A549 (cell line): Measurements from ENCODE around the gene SLC22A23. TPM values are rescaled to one million over a fixed set of nuclear protein-coding genes. Genes with fewer than 3 reads are reported as not detected.

Experiments
- ATAC-seq, 2 experiments: fragments of 200-7000 bp in 1 of 2; fragments of >200 bp in 1 of 2; cut with Nextera tagmentation in 1 of 2; cut with Tn5 transposase in 1 of 2; 3 replicates each; pipeline versions ENCODE4 v1.8.0 to v1.9.1; 2018 to 2020; ENCODE audit warnings: mild to moderate bottlenecking in 1 of 2, moderate library complexity in 1 of 2
- CTCF ChIA-PET: fragments of 300-600 bp; sonication (Branson Sonifier 250); formaldehyde crosslinking; extraction: SDS; loops from one replicate; lab custom pipeline; 2021; ENCODE audit warnings: antibody characterized with exemption, inconsistent platforms; lab: Yijun Ruan, JAX
- POLR2A ChIA-PET: fragments of 350-600 bp; formaldehyde crosslinking; extraction: SDS; loops from one replicate; lab custom pipeline; 2021; ENCODE audit warnings: antibody characterized with exemption, inconsistent platforms; lab: Yijun Ruan, JAX
- DNase-seq, 2 experiments: peaks; one replicate each; pipeline versions ENCODE4 v3.0.0 to v3.0.0-alpha.2; 2011 to 2016; ENCODE audit warnings: low read depth in 1 of 2, low spot score in 1 of 2
- FAIRE-seq: peaks from 2 replicates; lab custom pipeline; 2011; peaks lifted over from hg19 to GRCh38; lab: Jason Lieb, UNC
- H3K27ac ChIP-seq, 2 experiments: fragments of >200 bp; sonication (Bioruptor Twin); formaldehyde crosslinking; 3 replicates each; pipeline ENCODE4 v1.5.1; 2016 to 2017
- H3K4me1 ChIP-seq: fragments of >200 bp; sonication (Bioruptor Twin); formaldehyde crosslinking; 3 replicates; pipeline ENCODE4 v1.6.1; 2016
- H3K4me2 ChIP-seq: fragments of >200 bp; sonication (Bioruptor Twin); formaldehyde crosslinking; 3 replicates; pipeline ENCODE4 v1.6.1; 2016
- H3K4me3 ChIP-seq: fragments of >200 bp; sonication (Bioruptor Twin); formaldehyde crosslinking; 3 replicates; pipeline ENCODE4 v1.5.1; 2016
- H3K9me3 ChIP-seq: fragments of >200 bp; sonication (Bioruptor Twin); formaldehyde crosslinking; 3 replicates; pipeline ENCODE4 v1.6.1; 2016
- CBX2 ChIP-seq: fragments of 200-600 bp; sonication (generic); IDR thresholded peaks from 2 replicates; pipeline ENCODE4 v1.6.1; 2016; ENCODE audit warnings: low read depth, mild to moderate bottlenecking, borderline replicate concordance
- CHD2 ChIP-seq: fragments of 150-350 bp; IDR thresholded peaks from 2 replicates; pipeline ENCODE4 v1.6.1; 2014; ENCODE audit warnings: low read length; ENCODE audit not compliant: partially characterized antibody
- CHD4 ChIP-seq: fragments of 200-600 bp; sonication (generic); IDR thresholded peaks from 2 replicates; pipeline ENCODE4 v1.6.1; 2016; ENCODE audit warnings: antibody characterized with exemption, mild to moderate bottlenecking, borderline replicate concordance
- ESRRA ChIP-seq: fragments of 150-350 bp; IDR thresholded peaks from 2 replicates; pipeline ENCODE4 v1.6.1; 2014; ENCODE audit warnings: mild to moderate bottlenecking, low read length, borderline replicate concordance
- FOSB ChIP-seq: fragments of 250-450 bp; sonication (Bioruptor Pico); IDR thresholded peaks from 2 replicates; pipeline ENCODE4 v1.5.0; 2020; ENCODE audit warnings: mild to moderate bottlenecking, moderate library complexity
- FOSL2 ChIP-seq, 2 experiments: fragments of 450-650 bp in 1 of 2; fragments of >200 bp in 1 of 2; sonication (Bioruptor Twin) in 1 of 2; formaldehyde crosslinking; IDR thresholded peaks; 2 replicates each; pipeline versions ENCODE4 v1.5.0 to v1.6.1; 2016 to 2020; ENCODE audit warnings: mild to moderate bottlenecking in 1 of 2, moderate library complexity in 1 of 2
- KDM1A ChIP-seq: fragments of 200-600 bp; sonication (generic); IDR thresholded peaks from 2 replicates; pipeline ENCODE4 v1.6.1; 2016; ENCODE audit warnings: low read depth, mild to moderate bottlenecking
- KDM5A ChIP-seq: fragments of 200-600 bp; sonication (generic); IDR thresholded peaks from 2 replicates; pipeline ENCODE4 v1.6.1; 2016; ENCODE audit warnings: antibody characterized with exemption, mild to moderate bottlenecking
- MAZ ChIP-seq: fragments of 150-350 bp; IDR thresholded peaks from 2 replicates; pipeline ENCODE4 v1.6.1; 2014; ENCODE audit warnings: antibody characterized with exemption, low read depth, low read length, borderline replicate concordance
- NR3C1 ChIP-seq: fragments of >200 bp; sonication (Bioruptor Twin); formaldehyde crosslinking; IDR thresholded peaks from 3 replicates; pipeline ENCODE4 v1.6.1; 2017
- POLR2AphosphoS2 ChIP-seq: conservative IDR thresholded peaks from 2 replicates; pipeline ENCODE4 v1.6.1; 2012; ENCODE audit warnings: low read length, improper control_type of control experiment, inconsistent platforms
- REST ChIP-seq: fragments of 200-600 bp; sonication (generic); IDR thresholded peaks from 2 replicates; pipeline ENCODE4 v1.6.1; 2016; ENCODE audit warnings: antibody characterized with exemption, mild to moderate bottlenecking, moderate library complexity
- SMC3 ChIP-seq: fragments of >200 bp; sonication (Bioruptor Twin); formaldehyde crosslinking; IDR thresholded peaks from 3 replicates; pipeline ENCODE4 v1.6.1; 2018; ENCODE audit warnings: inconsistent platforms
- TFCP2L1 ChIP-seq: fragments of 250-450 bp; sonication (Bioruptor Pico); IDR thresholded peaks from 2 replicates; pipeline ENCODE4 v1.5.0; 2021; ENCODE audit warnings: mild to moderate bottlenecking
- WGBS: methylation state at CpG from one replicate; pipeline ENCODE4 v1.1.6; 2017; ENCODE audit errors: missing lambda C conversion rate; 5-methylcytosine and 5-hydroxymethylcytosine counted together
- polyA plus RNA-seq, 4 experiments: library from polyadenylated mRNA; depleted of rRNA in 3 of 4; stranded (reverse); fragments of >200 nt; fragmentation: RNase III in 1 of 4; extraction: RNeasy Plus Mini Kit Qiagen cat#74134 plus additional on column Dnase treatment in 1 of 4; gene quantifications; 2 replicates in 3 of 4; 3 replicates in 1 of 4; pipeline ENCODE4 v1.2.3, GENCODE V29; 2011 to 2017

SLC22A23 gene
- polyA plus RNA-seq, 2 of the 4 experiments (the other 2 are of a cell fraction), result 4.4 to 6.2 TPM

DNA sequence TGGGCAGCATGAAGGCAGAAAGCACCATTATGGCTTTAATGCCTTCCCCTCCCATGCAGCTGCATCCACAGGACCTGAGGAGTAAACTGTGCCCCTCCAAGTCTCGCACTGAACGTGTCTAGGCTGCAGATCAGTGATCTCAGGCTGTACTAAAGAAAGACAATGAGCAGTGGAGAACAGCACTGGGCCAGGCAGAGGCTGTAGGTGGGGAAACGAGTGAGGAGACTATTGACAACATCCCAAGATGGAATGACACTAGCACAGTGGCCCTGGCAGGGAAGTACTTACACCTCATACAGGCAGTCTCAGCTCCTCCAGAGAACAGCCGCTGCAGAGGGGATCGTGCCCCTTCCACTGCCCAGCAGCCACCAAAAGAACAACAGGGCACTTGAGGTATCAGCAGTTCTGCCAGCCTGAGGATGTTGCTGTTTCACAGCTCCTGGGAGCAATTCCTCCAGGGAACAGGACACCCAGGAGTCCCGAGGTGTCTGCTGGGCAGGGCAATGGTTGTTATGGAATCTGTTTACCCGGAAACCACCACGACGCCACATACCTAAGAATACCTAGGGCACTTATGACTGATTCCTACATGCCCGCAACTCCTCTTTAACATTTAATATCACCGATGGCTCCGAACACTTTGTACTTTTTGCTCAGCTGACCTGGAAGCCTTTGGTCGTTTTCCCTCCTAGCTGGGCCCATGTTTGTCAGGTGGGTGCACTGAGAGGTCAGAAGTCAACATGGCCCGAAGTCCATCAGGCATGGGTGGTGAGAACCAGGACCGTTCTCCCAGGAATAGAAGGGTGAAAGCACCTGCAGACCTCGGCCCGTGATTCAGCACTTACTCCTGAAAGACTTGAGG lies 79.1 kb downstream of the SLC22A23 start:
- Histone ChIP-seq H3K4me2 (no peak overlapping the region), H3K27ac (0 out of 6 replicates have a peak overlapping the region, but pooled peaks of 1 of the 2 experiments have one; percentile 12), H3K9me3 (no peaks in the 10 kb centered on the region), H3K4me3 (no peak overlapping the region), H3K4me1 (peaks cover 47% of the 10 kb centered on the region)
- ChIA-PET POLR2A (no interaction called here), CTCF (interaction anchor here (1.7 kb wide), 1 partner anchor 355 kb away, joined by 4 read pairs; no protein-coding TSS in a partner anchor)
- no peak for DNase-seq
- TF ChIP-seq KDM5A, result no peak
- FAIRE-seq, result no peak
- ATAC-seq, result no peak; a peak in 1 of 6 replicates
- 79% methylated on average over 17 of the region's 17 CpGs for WGBS

GRCh38 chr6:3376893-3377535 lies 79.8 kb downstream of the SLC22A23 start:
- DNase-seq (no peak), FAIRE-seq (no peak), ATAC-seq (no peak)
- H3K4me1 ChIP-seq, result peaks cover 47% of the 10 kb centered on the region
- POLR2A ChIA-PET, result no interaction called here
- no peak overlapping the region for H3K4me3 ChIP-seq
- no peak for TF ChIP-seq CHD2
- TF ChIP-seq FOSL2 (IDR thresholded peaks at IDR 0.05), result no peak
- peak; percentile 7; the same call in 1 of the 2 replicates for TF ChIP-seq FOSL2 (CRISPR knock-in tag; IDR thresholded peaks at IDR 0.05)
- WGBS, result 63% methylated on average over 3 of the region's 3 CpGs
- H3K27ac ChIP-seq, result 0 out of 6 replicates have a peak overlapping the region, but pooled peaks of 1 of the 2 experiments have one; percentile 12
- H3K9me3 ChIP-seq, result no peaks in the 10 kb centered on the region
- peak overlapping the region; percentile 12; the same call in 1 of the 3 replicates for H3K4me2 ChIP-seq
- CTCF ChIA-PET, result interaction anchor here (0.6 to 1.7 kb wide), 2 partner anchors 328 to 356 kb away, joined by 3 to 4 read pairs; no protein-coding TSS in a partner anchor

DNA sequence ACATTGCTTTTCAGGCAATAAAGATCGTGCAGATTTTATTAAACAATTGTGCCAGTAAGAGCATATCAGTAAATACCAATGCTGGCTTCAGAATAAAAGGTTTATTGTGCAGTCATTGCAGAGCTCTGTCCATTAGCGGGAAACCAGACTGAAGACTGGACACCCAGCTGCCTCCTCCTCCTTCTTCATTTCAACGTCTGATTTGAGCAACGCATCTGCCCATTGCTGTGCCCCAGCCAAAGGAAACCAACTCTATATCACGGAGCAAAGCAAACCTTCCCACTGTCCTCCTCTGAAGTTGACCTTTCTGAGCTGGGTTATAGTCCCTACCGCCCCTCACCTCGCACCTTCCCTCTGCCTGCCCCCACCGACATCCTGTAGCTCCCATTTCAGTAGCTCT lies 80.8 kb downstream of the SLC22A23 start:
- no peak for ATAC-seq
- TF ChIP-seq KDM1A (no peak), CHD4 (no peak), CBX2 (no peak), SMC3 (no peak), FOSB (CRISPR knock-in tag) (no peak), TFCP2L1 (no peak), MAZ (no peak), FOSL2 (IDR thresholded peaks at IDR 0.05) (no peak), FOSL2 (CRISPR knock-in tag; IDR thresholded peaks at IDR 0.05) (no peak), KDM5A (no peak)
- TF ChIP-seq, all 56 proteins: peak for 0
- no peak overlapping the region for H3K4me3 ChIP-seq
- no peak for DNase-seq
- no peaks in the 10 kb centered on the region for H3K9me3 ChIP-seq
- POLR2A ChIA-PET, result no interaction called here
- H3K4me2 ChIP-seq, result no peak overlapping the region
- CTCF ChIA-PET, result no interaction called here
- H3K27ac ChIP-seq, result no peak overlapping the region
- H3K4me1 ChIP-seq, result peaks cover 46% of the 10 kb centered on the region
- 85% methylated on average over 8 of the region's 8 CpGs for WGBS
- FAIRE-seq, result no peak

- no peak for ATAC-seq
- peaks cover 40% of the 10 kb centered on the region for H3K4me1 ChIP-seq
- TF ChIP-seq POLR2AphosphoS2 (no peak), KDM5A (no peak), NR3C1 (no peak), REST (no peak), TFCP2L1 (no peak), ESRRA (no peak)
- WGBS, result 92% methylated on average over 5 of the region's 5 CpGs
- CTCF ChIA-PET, result interaction anchor here (0.9 to 1.0 kb wide), 2 partner anchors 9 to 94 kb away, joined by 4 to 5 read pairs; no protein-coding TSS in a partner anchor
- H3K4me3 ChIP-seq, result no peak overlapping the region
- H3K27ac ChIP-seq, result peak overlapping the region; percentile 18 to 68; a peak in 4 of 6 replicates
- FAIRE-seq, result no peak
- peak overlapping the region; percentile 59 for H3K4me2 ChIP-seq
- DNase-seq, result no peak
- POLR2A ChIA-PET, result no interaction called here
- H3K9me3 ChIP-seq, result no peaks in the 10 kb centered on the region
Observed at GRCh38 chr6:3373597-3374203, 83.2 kb downstream of the SLC22A23 start.
